ENCODE data around the gene MGST2.
"Not testable (repeated sequence)": the region's sequence is repeated elsewhere in the genome, so short reads cannot be mapped to it uniquely, and the experiment has no call there.

MGST2 gene

GRCh38 chr4:139672732-139673131 is 7.1 kb downstream of the MGST2 start:
- no peak for DNase-seq

DNA sequence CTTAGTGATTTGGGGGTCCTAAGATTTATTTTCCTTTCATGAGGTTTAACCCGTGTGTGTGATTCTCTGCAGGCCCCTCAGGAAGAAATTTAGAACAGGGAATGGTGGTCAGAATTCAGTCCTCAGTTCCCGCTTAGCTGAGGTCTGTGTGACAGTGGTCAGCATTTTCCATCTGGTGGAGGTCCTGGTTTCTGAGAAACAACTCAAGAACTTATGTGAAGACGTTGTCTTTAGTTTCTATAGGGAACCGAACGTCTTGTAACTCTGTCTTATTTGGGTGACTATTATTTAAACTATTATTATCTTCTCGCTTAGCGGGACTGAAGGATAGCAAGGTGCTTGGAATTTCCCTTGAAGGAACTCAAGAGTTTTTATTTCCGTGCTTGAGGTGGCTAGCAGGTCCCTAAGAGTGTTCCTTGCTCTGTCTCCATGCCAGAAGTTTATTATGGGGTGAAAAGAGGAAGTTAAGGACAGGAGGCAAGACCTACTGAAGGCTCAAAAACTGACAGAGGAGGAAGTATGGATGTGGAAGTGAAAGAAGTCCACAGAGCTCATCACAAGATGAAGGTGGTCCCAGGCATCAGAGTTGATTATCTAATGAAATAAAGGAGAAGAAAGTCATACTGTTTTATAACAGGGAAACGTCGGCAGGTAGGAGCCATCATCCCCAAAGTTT is 9.4 kb downstream of the MGST2 start:
- no peak for DNase-seq

GRCh38 chr4:139675651-139676050 is 10.0 kb downstream of the MGST2 start:
- DNase-seq = no peak

DNA sequence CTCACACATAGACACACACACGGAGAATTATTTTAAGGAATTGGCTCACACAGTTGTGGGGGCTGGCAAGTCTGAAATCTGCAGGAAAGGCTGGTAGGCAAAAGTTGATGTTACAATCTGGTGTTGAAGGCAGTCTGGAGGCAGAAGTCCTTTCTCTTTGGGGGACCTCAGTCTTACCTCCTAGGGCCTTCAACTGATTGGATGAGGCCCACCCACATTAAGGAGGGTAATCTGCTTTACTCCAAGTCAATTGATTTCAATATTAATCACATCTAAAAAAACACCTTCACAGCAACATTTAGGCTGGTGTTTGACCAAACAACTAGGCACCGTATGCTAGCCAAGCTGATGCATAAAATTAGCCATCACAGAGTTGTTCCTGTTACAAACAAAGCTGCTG is 10.7 kb downstream of the MGST2 start:
- no peak for DNase-seq

DNA sequence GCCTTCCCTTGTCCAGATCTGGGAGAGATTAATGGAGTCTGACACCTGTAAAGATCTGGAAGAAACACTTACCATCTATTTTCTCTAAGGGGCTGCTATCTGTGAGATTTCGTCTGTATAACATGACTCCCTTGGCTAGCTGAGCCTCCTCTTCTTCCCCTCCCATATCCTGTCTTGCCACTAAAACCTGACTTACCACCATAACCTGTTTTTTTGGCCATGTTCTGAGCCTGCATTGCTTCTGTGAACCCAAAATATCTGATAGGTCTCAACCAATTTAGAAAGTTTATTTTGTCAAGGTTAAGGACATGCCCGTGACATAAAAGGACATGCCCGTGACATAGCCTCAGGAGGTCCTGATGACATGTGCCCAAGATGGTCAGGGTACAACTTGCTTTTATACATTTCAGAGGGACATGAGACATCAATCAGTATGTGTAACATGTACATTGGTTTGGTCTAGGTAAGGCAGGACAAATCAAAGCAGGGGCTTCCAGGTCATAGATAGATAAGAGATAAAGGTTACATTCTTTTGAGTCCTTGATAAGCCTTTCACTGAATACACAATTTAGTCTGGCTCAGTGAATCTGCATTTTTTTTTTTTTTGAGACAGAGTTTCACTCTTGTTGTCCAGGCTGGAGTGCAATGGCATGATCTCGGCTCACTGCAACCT is 11.4 kb downstream of the MGST2 start:
- no peak for DNase-seq

DNA sequence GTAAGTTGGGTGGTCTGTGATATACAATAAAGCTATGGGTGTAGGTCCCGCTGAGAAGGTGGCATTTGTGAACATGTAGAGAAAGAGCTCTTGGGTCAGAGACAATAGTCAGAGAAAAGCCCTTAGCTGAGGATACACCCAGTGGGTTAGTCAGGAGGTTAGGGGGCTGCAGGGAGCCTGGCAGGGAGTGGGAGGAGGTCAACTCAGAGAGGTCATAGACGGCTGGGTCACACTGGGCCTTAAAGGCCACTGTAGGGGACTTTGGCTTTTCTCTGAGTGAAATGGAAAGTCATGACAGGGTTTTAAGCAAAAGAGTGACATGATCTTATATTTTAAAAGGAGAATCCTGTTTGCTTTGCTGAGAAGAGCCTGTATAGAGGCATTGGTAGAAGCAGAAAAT is 16.7 kb downstream of the MGST2 start:
- DNase-seq = no peak

- DNase-seq = no peak
These were observed 17.1 kb downstream of the MGST2 start for GRCh38 chr4:139682741-139683151.

GRCh38 chr4:139684351-139684750 is 18.7 kb downstream of the MGST2 start:
- DNase-seq = no peak

- DNase-seq = no peak
These were observed 19.6 kb downstream of the MGST2 start for GRCh38 chr4:139685180-139685579.

DNA sequence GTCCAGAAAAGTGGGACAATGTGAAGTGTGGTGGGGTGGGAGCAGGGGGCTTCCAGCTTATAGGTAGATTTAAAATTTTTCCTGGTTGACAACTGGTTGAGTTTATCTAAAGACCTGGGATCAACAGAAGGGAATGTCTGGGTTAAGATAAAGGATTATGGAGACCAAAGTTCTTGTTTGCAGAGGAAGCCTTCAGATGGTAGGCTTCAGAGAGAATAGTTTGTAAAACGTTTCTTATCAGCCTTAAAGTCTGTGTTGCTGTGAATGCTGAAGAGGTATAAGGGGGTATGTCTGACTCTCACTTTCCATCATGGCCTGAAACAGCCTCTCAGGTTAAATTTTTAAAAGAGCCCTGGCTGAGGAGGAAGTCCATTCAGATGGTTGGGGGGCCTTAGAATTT is 20.5 kb downstream of the MGST2 start:
- no peak for DNase-seq

GRCh38 chr4:139686988-139687387 is 21.4 kb downstream of the MGST2 start:
- DNase-seq = no peak

GRCh38 chr4:139689093-139689722 is 23.6 kb downstream of the MGST2 start:
- no peak for DNase-seq

- no peak for DNase-seq
These were observed 24.8 kb downstream of the MGST2 start for GRCh38 chr4:139690419-139690818.

DNA sequence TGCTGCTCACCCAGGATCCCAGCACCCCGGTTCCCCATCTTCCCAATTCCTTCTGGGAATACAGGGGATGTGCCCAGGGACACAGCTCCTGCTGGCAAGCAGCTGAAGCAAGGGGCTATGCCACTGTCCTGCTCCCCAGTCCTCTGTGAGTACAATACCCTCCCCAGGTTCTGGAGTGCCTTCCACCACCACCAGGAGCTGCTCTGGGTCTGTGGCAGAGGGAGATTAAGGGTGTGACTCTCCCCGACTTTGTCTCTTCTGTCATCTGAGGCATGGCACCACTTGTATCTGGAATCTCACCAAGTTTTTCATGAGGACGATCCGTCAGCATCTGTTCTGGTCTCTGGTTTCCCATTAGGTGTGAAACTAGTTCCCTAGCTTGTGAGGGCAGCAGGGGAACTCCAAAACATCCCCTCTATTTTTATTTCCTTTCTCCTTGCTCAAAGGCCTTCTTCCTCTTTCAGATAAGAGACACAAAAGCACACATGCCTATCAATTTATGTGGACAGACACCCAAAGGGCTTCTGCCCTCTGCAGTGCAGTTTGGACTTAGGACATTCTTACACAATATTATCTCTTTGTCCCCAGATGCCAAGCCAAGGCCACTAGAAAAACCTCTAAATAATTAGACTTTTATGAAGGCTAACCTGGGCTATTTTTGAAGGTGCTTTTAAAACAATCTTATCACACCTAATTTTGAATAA is 26.8 kb downstream of the MGST2 start:
- no peak for DNase-seq

GRCh38 chr4:139694522-139695107 is 29.0 kb downstream of the MGST2 start:
- no peak for DNase-seq

DNA sequence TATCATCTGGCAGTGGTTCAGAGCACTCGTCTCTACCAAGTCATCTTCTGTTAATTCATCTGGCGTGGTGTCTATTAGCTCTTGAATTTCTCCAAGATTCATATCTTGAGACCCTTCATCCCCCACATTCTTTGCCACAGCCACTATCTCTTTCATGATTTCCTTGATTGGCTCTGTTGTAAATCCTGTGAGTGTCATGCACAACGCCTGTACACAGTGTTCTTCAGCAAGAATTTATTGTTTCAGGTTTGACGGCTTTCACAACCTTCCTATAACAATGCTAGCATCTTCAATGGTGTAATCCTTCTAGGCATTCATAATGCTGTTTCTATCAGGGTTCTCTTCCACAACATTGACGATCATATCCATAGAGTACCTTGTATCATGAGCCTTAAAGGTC is 30.9 kb downstream of the MGST2 start:
- no peak for DNase-seq

DNA sequence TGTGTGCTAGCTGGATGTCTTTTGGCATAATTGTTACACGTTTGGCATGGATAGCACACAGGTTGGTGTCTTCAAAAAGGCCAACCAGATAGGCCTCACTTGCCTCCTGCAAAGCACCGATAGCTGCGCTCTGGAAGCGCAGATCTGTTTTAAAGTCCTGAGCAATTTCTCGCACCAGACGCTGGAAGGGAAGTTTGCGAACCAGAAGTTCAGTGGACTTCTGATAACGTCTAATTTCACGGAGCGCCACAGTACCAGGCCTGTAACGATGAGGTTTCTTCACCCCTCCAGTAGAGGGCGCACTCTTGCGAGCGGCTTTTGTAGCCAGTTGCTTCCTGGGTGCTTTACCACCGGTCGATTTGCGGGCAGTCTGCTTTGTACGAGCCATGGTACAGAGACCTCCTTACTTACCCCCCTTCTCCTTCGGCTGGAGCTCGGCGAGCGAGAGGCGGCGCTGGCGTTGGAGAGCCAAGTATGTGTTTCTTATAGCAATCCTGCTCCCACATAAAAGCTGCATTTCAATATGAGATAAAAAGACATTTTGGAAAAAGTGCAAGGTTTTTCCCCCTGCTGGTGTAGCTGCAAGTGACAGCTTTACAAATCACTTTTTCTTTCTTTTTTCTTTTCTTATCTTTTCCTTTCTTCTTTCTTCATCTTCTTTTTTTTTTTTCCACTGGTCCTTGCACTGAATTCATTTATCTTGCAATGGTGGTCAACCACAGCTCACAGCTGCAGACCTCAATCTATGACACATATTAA is 32.7 kb downstream of the MGST2 start:
- DNase-seq = not testable (repeated sequence)

DNA sequence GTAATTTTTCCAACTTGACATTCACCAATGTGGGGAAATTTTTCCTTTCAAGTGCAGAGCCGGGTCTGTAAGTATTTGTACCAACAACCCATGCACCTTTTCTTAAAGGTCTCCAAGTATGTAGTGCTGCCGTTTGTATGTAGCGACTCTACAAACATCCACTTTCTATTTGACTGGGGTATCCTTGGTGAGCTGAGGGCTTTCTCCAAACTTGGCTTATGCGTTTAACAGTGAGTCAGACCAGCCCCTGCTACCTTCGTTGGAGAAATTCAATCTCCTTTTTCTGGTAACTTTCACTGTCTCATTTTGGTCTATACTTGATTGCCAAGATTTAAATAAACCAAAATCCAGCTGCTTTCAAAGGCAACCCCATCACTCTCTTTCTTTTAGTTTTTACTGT is 34.9 kb downstream of the MGST2 start:
- no peak for DNase-seq

DNA sequence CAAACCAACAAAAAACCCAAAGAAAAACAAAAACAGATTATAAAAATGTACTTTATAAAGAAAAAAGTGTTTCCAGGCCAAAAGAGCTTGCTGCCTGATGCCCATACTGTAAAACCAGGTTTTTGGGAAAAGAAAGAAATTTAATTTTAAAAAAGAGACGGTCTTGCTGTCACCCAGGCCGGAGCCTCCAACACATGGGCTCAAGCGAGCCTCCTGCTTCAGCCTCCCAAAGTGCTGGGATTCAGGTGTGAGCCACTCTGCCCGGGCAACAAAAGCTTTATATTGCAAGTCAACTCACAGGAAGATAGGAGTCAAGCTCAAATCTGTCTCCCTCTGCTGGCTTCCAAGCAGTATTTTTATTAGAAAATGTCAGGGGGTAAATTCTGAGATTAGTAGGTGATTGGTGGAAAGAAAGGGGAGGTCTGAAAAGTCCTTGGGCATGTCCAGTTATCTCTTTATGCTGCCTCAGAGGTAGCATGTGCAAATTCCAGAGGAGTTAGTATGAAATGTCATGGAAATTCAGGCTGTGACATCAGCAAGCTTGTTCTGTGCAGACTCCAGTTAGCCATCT is 39.4 kb downstream of the MGST2 start:
- DNase-seq = no peak

GRCh38 chr4:139709660-139710059 is 44.0 kb downstream of the MGST2 start:
- DNase-seq = no peak

DNA sequence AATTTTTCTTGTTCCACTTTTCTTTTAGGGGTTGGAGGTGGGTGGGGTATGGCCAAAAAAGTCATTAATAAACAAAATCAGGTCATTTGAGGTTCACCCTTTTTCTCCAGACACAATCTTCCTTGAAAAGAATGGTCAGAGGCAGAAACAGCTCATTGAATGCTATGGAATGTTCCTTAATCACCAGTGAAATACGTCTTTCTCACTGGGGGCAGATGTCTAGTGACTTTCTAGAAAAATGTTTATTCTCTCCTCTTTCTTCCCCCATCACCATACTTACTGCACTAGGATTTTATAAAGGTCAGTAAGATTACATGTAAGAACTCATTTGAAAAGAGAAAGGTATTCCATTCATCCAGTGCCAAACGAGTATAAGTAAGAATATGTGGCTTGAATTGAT is 44.5 kb downstream of the MGST2 start:
- no peak for DNase-seq

DNA sequence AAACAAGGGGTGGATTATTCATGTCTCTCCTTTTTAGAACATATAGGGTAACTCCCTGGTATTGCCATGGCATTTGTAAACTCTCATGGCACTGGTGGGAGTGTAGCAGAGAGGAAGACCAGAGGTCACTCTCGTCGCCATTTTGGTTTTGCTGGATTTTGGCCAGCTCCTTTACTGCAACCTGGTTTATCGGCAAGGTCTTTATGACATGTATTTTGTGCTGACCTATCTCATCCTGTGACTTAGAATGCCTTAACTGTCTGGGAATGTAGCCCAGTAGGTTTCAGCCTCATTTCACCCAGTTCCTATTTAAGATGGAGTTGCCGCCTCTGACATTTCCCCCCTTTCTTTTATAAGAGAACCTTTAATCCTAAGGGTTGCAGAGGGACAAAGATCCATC is 45.8 kb downstream of the MGST2 start:
- no peak for DNase-seq

All from amniotic stem cell (primary cell).